ENCODE data around the gene ST3GAL3.

GRCh38 chr1:43779805-43780403, 72.6 kb downstream of the ST3GAL3 start:
- TF ChIP-seq, protein P1, sequence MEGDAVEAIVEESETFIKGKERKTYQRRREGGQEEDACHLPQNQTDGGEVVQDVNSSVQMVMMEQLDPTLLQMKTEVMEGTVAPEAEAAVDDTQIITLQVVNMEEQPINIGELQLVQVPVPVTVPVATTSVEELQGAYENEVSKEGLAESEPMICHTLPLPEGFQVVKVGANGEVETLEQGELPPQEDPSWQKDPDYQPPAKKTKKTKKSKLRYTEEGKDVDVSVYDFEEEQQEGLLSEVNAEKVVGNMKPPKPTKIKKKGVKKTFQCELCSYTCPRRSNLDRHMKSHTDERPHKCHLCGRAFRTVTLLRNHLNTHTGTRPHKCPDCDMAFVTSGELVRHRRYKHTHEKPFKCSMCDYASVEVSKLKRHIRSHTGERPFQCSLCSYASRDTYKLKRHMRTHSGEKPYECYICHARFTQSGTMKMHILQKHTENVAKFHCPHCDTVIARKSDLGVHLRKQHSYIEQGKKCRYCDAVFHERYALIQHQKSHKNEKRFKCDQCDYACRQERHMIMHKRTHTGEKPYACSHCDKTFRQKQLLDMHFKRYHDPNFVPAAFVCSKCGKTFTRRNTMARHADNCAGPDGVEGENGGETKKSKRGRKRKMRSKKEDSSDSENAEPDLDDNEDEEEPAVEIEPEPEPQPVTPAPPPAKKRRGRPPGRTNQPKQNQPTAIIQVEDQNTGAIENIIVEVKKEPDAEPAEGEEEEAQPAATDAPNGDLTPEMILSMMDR (IDR thresholded peaks at IDR 0.05 in 2 of 3, conservative IDR thresholded peaks at IDR 0.05 in 1 of 3; ENCODE audit: control insufficient read depth in 2 of 3, extremely low read depth in 1 of 3, insufficient read depth in 1 of 3, low read depth in 3 of 3, low read length in 3 of 3): no peak
- TF ChIP-seq ZNF24 (IDR thresholded peaks at IDR 0.05) (no peak), YY1 (IDR thresholded peaks at IDR 0.05; ENCODE audit: low read depth, low read length) (no peak), NRF1 (conservative IDR thresholded peaks at IDR 0.05; ENCODE audit: low read depth, low read length) (no peak)

Measured in GM12878 (cell line).